HL-60 (cell line): ENCODE data around the gene NPHP4.

ENCODE experiments used
- DNase-seq, 2 experiments: peaks; one replicate each; pipeline ENCODE4 v3.0.0-alpha.2; 2010 to 2020; ENCODE audit warnings: low read depth in 1 of 2, low spot score in 1 of 2
- H3K27ac ChIP-seq: fragments of 250-450 bp; sonication (Bioruptor Pico); replicated peaks from 2 replicates; pipeline ENCODE4 v1.5.1; 2020; ENCODE audit warnings: mild to moderate bottlenecking, moderate library complexity
- H3K27me3 ChIP-seq: fragments of 250-450 bp; sonication (Bioruptor Pico); 2 replicates; pipeline ENCODE4 v1.5.1; 2021; ENCODE audit warnings: mild to moderate bottlenecking, moderate library complexity; ENCODE audit not compliant: insufficient read depth, poor library complexity, severe bottlenecking
- H3K4me3 ChIP-seq: replicated peaks from 2 replicates; pipeline ENCODE4 v1.5.1; 2011; ENCODE audit warnings: mild to moderate bottlenecking, control low read depth, low read length; ENCODE audit not compliant: insufficient read depth
- GABPA ChIP-seq: IDR thresholded peaks from 2 replicates; pipeline ENCODE4 v1.6.1; 2012; ENCODE audit warnings: low read depth
- POLR2AphosphoS5 ChIP-seq: IDR thresholded peaks from 2 replicates; pipeline ENCODE4 v1.6.1; 2012; ENCODE audit warnings: low read depth
- REST ChIP-seq: IDR thresholded peaks from 2 replicates; pipeline ENCODE4 v1.6.1; 2012; ENCODE audit warnings: low read depth; ENCODE audit not compliant: insufficient replicate concordance
- SPI1 ChIP-seq: IDR thresholded peaks from 2 replicates; pipeline ENCODE4 v1.6.1; 2012; ENCODE audit warnings: low read depth, mild to moderate bottlenecking, borderline replicate concordance
- TF ChIP-seq, protein P1 (sequence below): IDR thresholded peaks from one replicate; pipeline ENCODE4 v1.5.1; 2011; ENCODE audit warnings: low read length, control low read depth, inconsistent platforms; ENCODE audit not compliant: insufficient read depth

Gene NPHP4

DNA sequence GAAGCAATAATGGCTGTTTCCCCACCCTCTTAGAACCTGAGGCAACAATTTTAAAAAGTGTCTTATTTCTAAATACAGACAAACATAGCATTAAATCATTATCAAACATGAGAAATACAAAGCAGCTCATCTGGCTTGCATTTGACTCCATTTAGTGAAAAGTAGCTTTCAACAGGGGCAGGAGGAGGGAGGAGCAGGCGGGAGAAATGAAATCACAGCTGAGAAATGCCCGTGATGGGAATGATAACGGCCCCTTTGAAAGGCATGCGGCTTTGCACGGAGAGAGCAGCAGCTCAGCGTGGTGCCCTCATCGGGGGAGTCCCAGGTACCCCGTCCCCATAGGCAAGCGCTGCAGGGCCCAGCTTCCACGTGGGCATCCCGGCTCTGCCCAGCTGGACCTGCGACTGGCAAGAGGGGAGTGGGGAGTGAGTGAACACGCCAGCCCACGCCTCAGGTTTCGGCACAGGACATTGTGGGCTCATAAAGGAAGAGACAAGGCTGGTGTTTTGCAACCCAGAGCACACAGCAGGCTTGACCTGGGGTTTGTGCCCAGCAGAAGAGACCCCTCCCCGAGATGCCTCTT is 134.6 kb downstream of the NPHP4 start:
- TF ChIP-seq GABPA, result no peak
- TF ChIP-seq, protein P1, sequence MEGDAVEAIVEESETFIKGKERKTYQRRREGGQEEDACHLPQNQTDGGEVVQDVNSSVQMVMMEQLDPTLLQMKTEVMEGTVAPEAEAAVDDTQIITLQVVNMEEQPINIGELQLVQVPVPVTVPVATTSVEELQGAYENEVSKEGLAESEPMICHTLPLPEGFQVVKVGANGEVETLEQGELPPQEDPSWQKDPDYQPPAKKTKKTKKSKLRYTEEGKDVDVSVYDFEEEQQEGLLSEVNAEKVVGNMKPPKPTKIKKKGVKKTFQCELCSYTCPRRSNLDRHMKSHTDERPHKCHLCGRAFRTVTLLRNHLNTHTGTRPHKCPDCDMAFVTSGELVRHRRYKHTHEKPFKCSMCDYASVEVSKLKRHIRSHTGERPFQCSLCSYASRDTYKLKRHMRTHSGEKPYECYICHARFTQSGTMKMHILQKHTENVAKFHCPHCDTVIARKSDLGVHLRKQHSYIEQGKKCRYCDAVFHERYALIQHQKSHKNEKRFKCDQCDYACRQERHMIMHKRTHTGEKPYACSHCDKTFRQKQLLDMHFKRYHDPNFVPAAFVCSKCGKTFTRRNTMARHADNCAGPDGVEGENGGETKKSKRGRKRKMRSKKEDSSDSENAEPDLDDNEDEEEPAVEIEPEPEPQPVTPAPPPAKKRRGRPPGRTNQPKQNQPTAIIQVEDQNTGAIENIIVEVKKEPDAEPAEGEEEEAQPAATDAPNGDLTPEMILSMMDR, result no peak
- Histone ChIP-seq H3K27me3 (no peaks in the 10 kb centered on the region), H3K27ac (no peak overlapping the region), H3K4me3 (no peak overlapping the region)
- no peak for DNase-seq

- TF ChIP-seq, protein P1, result no peak
- TF ChIP-seq GABPA, result no peak
- no peak for TF ChIP-seq REST
- TF ChIP-seq POLR2AphosphoS5, result no peak
- no peak for TF ChIP-seq SPI1
- Histone ChIP-seq H3K27ac (no peak overlapping the region), H3K27me3 (no peaks in the 10 kb centered on the region), H3K4me3 (no peak overlapping the region)
- no peak for DNase-seq
These were observed 135.2 kb downstream of the NPHP4 start for GRCh38 chr1:5857011-5857410.

GRCh38 chr1:5856246-5856815 is 135.9 kb downstream of the NPHP4 start:
- no peak for TF ChIP-seq SPI1
- no peak for DNase-seq
- Histone ChIP-seq H3K4me3 (no peak overlapping the region), H3K27ac (no peak overlapping the region), H3K27me3 (no peaks in the 10 kb centered on the region)

DNA sequence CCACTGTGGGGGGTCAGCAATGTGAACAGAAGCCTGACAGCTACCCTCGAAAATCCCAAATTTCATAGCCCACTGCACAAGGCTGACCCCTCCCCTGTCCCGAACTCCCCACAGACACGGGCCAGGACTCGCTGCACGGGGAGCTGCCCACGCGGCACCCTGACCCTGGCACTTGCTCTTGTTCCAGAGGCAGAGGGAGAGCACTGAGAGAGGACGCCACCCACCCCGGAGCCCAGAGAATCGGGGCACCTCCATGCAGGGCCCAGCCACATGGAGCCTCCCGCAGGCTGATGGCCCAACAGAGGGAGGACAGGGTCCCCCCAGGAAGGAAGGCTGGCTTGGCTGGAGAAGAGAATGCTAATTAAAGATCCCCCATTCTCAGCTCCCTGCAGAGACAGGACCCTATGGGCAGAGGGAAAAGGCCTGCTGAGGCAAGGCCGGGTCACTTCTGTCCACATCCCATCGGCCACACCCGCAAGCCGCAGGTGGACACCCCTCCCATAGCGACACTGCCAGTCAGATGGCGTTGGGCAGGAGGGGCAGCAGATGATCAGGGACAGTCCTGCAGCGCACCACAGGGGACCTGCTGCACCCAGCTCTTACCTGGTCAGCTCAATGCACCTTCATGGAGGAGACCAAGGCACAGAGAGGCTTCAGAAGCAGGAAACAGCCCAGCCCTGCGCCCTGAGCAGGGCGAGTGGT is 136.9 kb downstream of the NPHP4 start:
- Histone ChIP-seq H3K27me3 (no peaks in the 10 kb centered on the region), H3K4me3 (no peak overlapping the region), H3K27ac (no peak overlapping the region)
- DNase-seq, result no peak
- TF ChIP-seq GABPA (no peak), SPI1 (no peak), POLR2AphosphoS5 (no peak), REST (no peak)
- TF ChIP-seq, protein P1, result no peak
